GM18907 (cell line): ENCODE data around the gene MECP2.

Experiments
- ATAC-seq: cut with Tn5 transposase; IDR thresholded peaks from one replicate; pipeline ENCODE4 v1.9.1; 2021; ENCODE audit warnings: mild to moderate bottlenecking, moderate library complexity; ENCODE audit not compliant: unreplicated experiment

Gene MECP2

GRCh38 chrX:153972368-153973126, 125.0 kb downstream of the MECP2 start, which contains the start of gene TMEM187:
Gene TMEM187 (plus strand): TSS chrX:153972754. CDS start chrX:153982063, 9,309 bp downstream.
- peak; percentile 56 for ATAC-seq
